ENCODE results near the gene OR52E2.
"Not testable (repeated sequence)": the region's sequence is repeated elsewhere in the genome, so short reads cannot be mapped to it uniquely, and the experiment has no call there.

OR52E2 gene

GRCh38 chr11:5059391-5059790 is at the start of gene OR52E2:
OR52E2 (minus strand) TSS chr11:5059627; CDS start chr11:5059627, 0 bp downstream.
- DNase-seq (ENCODE audit: low spot score), result no peak

GRCh38 chr11:5107285-5107684 is 47.9 kb upstream of the OR52E2 start:
- no peak for DNase-seq (ENCODE audit: low spot score)

- no peak for DNase-seq (ENCODE audit: low spot score)
These were observed 43.6 kb upstream of the OR52E2 start for GRCh38 chr11:5103066-5103465.

- no peak for DNase-seq (ENCODE audit: low spot score)
These were observed 42.8 kb upstream of the OR52E2 start for GRCh38 chr11:5102246-5102645.

- DNase-seq (ENCODE audit: low spot score), result no peak
These were observed 36.6 kb upstream of the OR52E2 start for GRCh38 chr11:5096011-5096410.

DNA sequence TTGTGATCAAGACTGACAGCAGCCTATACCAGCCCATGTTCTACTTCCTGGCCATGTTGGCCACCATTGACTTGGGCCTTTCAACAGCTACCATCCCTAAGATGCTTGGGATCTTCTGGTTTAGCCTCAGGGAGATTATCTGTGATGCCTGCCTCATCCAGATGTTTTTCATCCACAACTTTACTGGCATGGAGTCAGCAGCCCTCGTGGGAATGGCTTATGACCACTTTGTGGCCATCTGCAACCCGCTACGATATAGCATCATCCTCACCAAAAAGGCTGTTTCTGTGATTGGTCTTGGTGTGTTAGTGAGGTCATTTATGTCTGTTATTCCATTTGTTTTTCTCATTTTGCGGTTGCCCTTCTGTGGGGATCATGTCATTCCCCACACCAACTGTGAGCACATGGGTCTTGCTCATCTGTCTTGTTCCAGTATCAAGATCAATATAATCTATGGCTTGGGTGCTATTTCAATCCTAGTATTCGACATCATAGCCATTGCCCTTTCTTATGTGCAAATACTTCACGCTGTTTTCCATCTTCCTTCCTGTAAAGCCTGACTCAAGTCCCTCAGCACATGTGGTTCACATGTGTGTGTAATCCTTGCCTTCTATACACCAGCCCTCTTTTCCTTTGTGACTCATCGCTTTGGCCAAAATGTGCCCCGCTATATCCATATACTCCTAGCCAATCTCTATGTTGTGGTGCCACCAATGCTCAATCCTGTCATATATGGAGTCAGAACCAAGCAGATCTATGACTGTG is 33.6 kb upstream of the OR52E2 start:
- no peak for DNase-seq (ENCODE audit: low spot score)

GRCh38 chr11:5090668-5091067 is 31.2 kb upstream of the OR52E2 start:
- no peak for DNase-seq (ENCODE audit: low spot score)

GRCh38 chr11:5088556-5088955 is 29.1 kb upstream of the OR52E2 start:
- DNase-seq (ENCODE audit: low spot score), result no peak

DNA sequence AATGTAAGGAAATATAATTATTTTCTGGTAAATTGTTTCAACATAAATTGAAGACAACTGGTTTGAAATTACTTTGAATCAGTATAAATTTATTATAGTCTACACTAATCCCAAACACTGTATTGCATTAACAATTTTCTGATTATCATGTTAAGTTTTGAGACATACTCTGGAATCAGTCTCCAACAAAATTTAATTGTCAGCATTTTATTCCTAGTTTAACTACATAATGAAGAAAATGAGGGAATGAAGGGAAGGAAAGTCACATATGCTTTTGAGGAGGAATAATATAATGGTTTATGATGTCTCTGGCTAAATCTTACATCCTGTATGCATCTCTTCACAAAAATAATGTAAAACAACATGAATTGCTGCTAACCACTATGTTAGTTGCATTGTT is 24.2 kb upstream of the OR52E2 start:
- DNase-seq (ENCODE audit: low spot score), result no peak

- DNase-seq (ENCODE audit: low spot score), result no peak
These were observed 22.0 kb upstream of the OR52E2 start for GRCh38 chr11:5081405-5081804.

GRCh38 chr11:5071799-5072198 is 12.4 kb upstream of the OR52E2 start:
- DNase-seq (ENCODE audit: low spot score), result no peak

DNA sequence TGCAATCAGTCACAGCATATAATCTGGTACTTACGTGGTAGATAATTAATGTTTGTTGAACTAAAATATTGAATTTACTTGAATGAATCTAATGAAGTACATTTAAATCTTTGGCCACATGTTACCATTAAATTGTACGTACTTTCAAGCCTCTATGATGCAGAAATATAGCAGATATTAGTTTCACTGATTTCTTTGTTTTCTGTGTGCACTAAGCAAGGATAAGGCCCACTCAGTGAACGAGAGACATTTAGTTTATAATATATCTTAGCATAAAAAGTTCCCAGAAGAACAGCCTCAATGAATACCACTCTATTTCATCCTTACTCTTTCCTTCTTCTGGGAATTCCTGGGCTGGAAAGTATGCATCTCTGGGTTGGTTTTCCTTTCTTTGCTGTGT is 9.8 kb upstream of the OR52E2 start, which contains the start of gene OR52E1:
OR52E1 (plus strand) TSS at position 301 of the 400 bp plus-strand sequence.
- DNase-seq (ENCODE audit: low spot score), result no peak

- DNase-seq (ENCODE audit: low spot score), result no peak
These were observed 5.6 kb upstream of the OR52E2 start for GRCh38 chr11:5065027-5065426.

DNA sequence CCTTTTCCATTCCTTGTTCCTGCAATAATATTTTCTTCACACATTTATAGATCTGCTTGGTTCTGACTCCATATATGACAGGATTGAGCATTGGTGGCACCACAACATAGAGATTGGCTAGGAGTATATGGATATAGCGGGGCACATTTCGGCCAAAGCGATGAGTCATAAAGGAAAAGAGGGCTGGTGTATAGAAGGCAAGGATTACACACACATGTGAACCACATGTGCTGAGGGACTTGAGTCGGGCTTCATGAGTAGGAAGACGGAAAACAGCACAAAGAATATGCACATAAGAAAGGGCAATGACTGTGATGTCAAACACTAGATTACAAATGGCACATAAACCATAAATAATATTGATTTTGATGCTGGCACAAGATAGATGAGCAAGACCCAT is 748 bp downstream of the OR52E2 start:
- not testable (repeated sequence) for DNase-seq (ENCODE audit: low spot score)

DNA sequence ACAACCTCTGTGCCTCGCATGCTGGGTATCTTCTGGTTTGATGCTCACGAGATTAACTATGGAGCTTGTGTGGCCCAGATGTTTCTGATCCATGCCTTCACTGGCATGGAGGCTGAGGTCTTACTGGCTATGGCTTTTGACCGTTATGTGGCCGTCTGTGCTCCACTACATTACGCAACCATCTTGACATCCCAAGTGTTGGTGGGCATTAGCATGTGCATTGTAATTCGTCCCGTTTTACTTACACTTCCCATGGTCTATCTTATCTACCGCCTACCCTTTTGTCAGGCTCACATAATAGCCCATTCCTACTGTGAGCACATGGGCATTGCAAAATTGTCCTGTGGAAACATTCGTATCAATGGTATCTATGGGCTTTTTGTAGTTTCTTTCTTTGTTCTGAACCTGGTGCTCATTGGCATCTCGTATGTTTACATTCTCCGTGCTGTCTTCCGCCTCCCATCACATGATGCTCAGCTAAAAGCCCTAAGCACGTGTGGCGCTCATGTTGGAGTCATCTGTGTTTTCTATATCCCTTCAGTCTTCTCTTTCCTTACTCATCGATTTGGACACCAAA is 12.6 kb downstream of the OR52E2 start:
- DNase-seq (ENCODE audit: low spot score), result no peak

DNA sequence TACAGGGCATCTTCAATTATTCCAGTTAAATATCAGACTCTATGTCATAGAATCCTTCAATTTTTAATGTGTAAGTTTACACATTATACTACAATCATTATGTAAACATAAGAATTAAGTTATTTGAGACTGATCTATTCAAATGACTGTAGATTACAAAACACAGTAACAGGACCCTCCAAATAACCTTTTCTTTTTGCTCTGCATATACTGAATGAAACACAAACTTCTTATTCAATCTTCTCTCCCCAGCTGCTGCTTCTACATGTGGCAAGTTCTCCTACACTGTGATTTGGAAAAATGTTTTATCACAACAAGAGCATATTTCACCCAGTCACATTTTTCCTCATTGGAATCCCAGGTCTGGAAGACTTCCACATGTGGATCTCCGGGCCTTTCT is 13.2 kb downstream of the OR52E2 start, which contains the start of gene OR52J3:
OR52J3 (plus strand) TSS at position 301 of the 400 bp plus-strand sequence; CDS start at position 301, 0 bp downstream.
- no peak for DNase-seq (ENCODE audit: low spot score)

- DNase-seq (ENCODE audit: low spot score), result peak; percentile 4
These were observed 16.0 kb downstream of the OR52E2 start for GRCh38 chr11:5043380-5043779.

DNA sequence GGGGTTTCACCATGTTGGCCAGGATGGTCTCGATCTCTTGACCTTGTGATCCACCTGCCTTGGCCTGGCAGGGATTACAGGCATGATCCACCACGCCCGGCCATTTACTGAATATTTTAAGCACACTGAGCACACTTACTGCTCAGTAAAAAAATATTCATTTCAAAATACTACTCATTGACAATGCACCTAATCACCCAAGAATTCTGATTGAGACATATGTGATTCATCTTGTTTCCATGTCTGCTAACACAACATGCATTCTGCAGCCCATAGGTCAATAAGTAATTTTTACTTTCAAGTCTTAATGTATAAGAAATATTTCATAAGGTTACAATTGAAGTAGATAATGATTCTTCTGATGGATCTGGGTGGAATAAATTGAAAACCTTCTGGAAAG is 17.3 kb downstream of the OR52E2 start:
- no peak for DNase-seq (ENCODE audit: low spot score)

GRCh38 chr11:5040876-5041275 is 18.6 kb downstream of the OR52E2 start:
- DNase-seq (ENCODE audit: low spot score), result no peak

DNA sequence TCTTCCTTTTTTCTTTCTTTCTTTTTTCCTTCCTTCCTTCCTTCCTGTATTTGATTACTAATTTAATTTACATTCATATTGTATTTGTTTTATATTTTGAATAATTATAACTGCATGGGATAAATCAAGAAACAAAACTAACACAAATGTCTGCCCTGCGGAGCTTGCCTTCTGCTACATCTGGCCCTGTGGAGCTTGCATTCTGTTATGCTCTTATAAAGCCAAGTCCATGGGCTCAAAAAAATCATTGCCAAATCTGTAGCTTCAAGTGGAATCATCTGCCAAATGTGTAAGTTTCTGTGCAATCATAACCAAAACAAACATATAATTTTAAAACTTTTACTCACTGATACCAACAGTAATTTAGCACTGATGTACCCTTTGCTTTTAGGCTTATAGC is 21.1 kb downstream of the OR52E2 start:
- DNase-seq (ENCODE audit: low spot score), result no peak

- DNase-seq (ENCODE audit: low spot score), result no peak
These were observed 21.5 kb downstream of the OR52E2 start for GRCh38 chr11:5037926-5038325.

DNA sequence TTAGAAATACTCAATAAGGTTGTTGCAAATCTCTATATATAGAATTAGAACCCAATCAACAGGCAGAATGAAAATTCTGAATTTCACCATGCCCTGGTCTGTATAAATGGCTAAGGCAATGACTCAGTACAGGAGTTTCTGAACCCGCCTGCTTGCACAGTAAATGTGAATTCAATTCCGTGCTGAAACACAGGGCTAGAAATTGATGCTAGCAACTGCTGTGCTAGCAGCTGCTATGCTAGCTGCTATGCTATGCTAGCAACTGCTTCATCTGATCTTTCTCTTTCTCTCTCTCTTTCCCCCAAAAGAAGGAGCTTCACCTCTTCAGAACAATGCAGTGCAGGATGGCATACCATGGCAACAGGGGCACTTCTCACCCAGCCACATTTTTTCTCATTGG is 22.8 kb downstream of the OR52E2 start:
- no peak for DNase-seq (ENCODE audit: low spot score)

DNA sequence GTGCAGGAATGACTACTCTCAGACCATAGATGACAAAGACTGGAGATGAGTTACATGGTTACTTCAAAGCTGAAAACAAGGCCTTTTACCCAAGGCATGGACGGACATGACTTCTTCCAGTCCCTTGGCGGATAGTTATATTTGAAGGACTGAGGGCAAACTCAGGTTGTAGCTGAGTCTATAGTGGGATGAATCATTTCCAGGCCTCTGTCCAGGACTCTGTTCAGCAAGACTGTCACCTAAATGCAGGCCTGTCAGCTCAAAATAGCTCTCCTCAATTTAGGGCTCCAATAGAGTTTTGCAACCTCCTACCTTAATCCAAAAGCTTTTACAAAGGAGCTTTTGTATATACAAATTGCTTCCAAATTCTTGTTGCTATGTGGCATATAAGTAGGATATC is 37.4 kb downstream of the OR52E2 start:
- DNase-seq (ENCODE audit: low spot score), result no peak

DNA sequence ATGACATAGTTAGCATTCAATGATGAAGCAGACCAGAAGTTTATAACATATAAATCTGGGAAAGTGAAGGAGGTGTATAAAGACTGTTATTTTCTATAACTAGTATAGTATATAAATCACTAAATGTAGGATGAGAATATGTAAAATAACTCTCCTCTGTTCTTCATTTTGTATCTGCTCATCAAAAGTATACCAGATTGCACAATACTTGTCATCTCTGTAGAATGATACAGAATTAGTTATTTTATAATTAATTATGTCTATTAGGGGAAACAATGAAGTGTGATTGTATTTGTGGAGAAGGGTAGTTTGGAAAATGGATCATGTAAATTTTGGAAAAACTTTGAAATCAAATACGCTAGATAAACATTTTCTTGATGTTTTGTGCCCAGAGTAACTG is 46.4 kb downstream of the OR52E2 start:
- DNase-seq (ENCODE audit: low spot score), result no peak
